Measurements from ENCODE around the gene SRBD1.

GRCh38 chr2:45653122-45653913, 42.3 kb upstream of the SRBD1 start:
- TF ChIP-seq, protein P1, sequence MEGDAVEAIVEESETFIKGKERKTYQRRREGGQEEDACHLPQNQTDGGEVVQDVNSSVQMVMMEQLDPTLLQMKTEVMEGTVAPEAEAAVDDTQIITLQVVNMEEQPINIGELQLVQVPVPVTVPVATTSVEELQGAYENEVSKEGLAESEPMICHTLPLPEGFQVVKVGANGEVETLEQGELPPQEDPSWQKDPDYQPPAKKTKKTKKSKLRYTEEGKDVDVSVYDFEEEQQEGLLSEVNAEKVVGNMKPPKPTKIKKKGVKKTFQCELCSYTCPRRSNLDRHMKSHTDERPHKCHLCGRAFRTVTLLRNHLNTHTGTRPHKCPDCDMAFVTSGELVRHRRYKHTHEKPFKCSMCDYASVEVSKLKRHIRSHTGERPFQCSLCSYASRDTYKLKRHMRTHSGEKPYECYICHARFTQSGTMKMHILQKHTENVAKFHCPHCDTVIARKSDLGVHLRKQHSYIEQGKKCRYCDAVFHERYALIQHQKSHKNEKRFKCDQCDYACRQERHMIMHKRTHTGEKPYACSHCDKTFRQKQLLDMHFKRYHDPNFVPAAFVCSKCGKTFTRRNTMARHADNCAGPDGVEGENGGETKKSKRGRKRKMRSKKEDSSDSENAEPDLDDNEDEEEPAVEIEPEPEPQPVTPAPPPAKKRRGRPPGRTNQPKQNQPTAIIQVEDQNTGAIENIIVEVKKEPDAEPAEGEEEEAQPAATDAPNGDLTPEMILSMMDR (IDR thresholded peaks at IDR 0.05; ENCODE audit: poor library complexity, severe bottlenecking), result no peak
- no peak for TF ChIP-seq TAF1 (IDR thresholded peaks at IDR 0.05; ENCODE audit: low read depth)
- TF ChIP-seq EZH2 (IDR thresholded peaks at IDR 0.05; ENCODE audit: borderline replicate concordance, insufficient read depth, low read length, poor library complexity, severe bottlenecking), result no peak
- no peak for TF ChIP-seq POLR2AphosphoS5 (IDR thresholded peaks at IDR 0.05)
- no peak for TF ChIP-seq RAD21 (conservative IDR thresholded peaks at IDR 0.05)
- no peak for TF ChIP-seq REST (IDR thresholded peaks at IDR 0.05; ENCODE audit: borderline replicate concordance)
- no peak for TF ChIP-seq EP300 (conservative IDR thresholded peaks at IDR 0.05; ENCODE audit: poor library complexity, severe bottlenecking)
- TF ChIP-seq MXI1 (conservative IDR thresholded peaks at IDR 0.05; ENCODE audit: poor library complexity, severe bottlenecking), result peak; percentile 31
- TF ChIP-seq SMC3 (conservative IDR thresholded peaks at IDR 0.05; ENCODE audit: poor library complexity), result no peak

Measured in neural cell (in vitro differentiated cells).